Right cardiac atrium (tissue), 5 donors: ENCODE measurements around the gene NIT2. TPM values are rescaled to one million over a fixed set of nuclear protein-coding genes. Genes with fewer than 3 reads are reported as not detected.
"Not testable (repeated sequence)": the region's sequence is repeated elsewhere in the genome, so short reads cannot be mapped to it uniquely, and the experiment has no call there.

Experiments used
- ATAC-seq, 2 donors: fragments of 200-7000 bp; cut with Tn5 transposase; one replicate each; pipeline versions ENCODE4 v1.8.0 to v1.9.1; 2020; ENCODE audit warnings: moderate library complexity in 2 of 2, mild to moderate bottlenecking in 1 of 2
- DNase-seq, 3 donors: peaks; one replicate each; pipeline ENCODE4 v3.0.0-alpha.2; 2020
- H3K27ac ChIP-seq: one replicate; pipeline ENCODE4 v1.5.1; 2013; ENCODE audit warnings: mild to moderate bottlenecking, low read length, control low read depth, moderate library complexity
- H3K27me3 ChIP-seq: one replicate; pipeline ENCODE4 v1.6.1; 2013; ENCODE audit not compliant: control insufficient read depth, insufficient read depth
- H3K4me1 ChIP-seq: one replicate; pipeline ENCODE4 v1.6.1; 2013; ENCODE audit warnings: low read length; ENCODE audit not compliant: control insufficient read depth, insufficient read depth
- H3K4me3 ChIP-seq: one replicate; pipeline ENCODE4 v1.5.1; 2013; ENCODE audit warnings: low read length, control low read depth
- H3K9me3 ChIP-seq: one replicate; pipeline ENCODE4 v1.6.1; 2013; ENCODE audit warnings: low read length; ENCODE audit not compliant: control insufficient read depth
- WGBS: extraction: QIAGEN DNeasy Blood & Tissue Kit; methylation state at CpG from one replicate; pipeline ENCODE4 v1.1.7; 2013; 5-methylcytosine and 5-hydroxymethylcytosine counted together
- intact Hi-C, 4 donors: fragments of 100-400 bp; cut with DNase I; formaldehyde crosslinking; loops; one replicate each; pipeline versions ENCODE4 v1.11.0 to v1.14.0; 2022 to 2023
- polyA plus RNA-seq: library from polyadenylated mRNA; stranded (reverse); fragments of 200-250 nt; gene quantifications from one replicate; pipeline ENCODE4 v1.2.3, GENCODE V29; 2013
- total RNA-seq, 4 donors: library from RNA; stranded (reverse); fragmentation: NEBNext Ultra II Directional; extraction: Animal tissue kit (Norgen Biotek cat#: 25700); gene quantifications; one replicate each; pipeline ENCODE4 v1.2.1, GENCODE V29; 2021
- donor health status: healthy with polysubstance abuse.
- donor health status: DM: no; HTN: yes; CAD: no.
- donor health status: DM: no; HTN: no; CAD: no.
- donor health status: DM: no; HTN: yes; CAD: no; lungs with severe emphysema.
- donor health status: DM: yes; HTN: yes; CAD: no.

NIT2 gene
- total and polyA plus RNA-seq, 5 donors: 26.9 to 44.3 (median 32.6) TPM

GRCh38 chr3:100317912-100318311 is 16.6 kb upstream of the NIT2 start:
- DNase-seq: no peak
- intact Hi-C loops: loop anchor here in 3 of 4 donors (5.0 to 10.0 kb wide), 2 partner anchors 274 to 277 kb away; no protein-coding TSS in a partner anchor

DNA sequence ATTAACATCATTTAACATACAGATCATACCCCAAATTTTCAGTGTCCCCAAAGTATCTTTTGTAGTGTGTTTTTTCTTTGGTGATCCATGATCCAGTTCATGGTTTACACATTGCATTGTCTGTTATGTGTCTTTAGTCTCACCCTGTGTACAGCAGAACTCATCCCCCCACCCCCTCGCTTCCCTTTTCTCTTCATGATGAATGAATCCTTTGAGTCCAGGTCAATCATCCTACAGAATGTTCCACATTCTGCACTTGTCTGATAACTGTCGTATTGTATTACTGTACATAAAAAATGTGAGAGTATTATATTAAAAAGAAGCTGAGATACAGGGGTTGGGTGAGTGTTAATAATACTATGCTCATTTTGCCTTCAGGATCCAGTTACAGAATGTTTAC is 14.6 kb upstream of the NIT2 start:
- Histone ChIP-seq H3K27ac (no peak overlapping the region), H3K4me3 (no peak overlapping the region), H3K9me3 (no peaks in the 10 kb centered on the region), H3K4me1 (no peaks in the 10 kb centered on the region), H3K27me3 (no peaks in the 10 kb centered on the region)
- ATAC-seq (no peak), DNase-seq (no peak)
- 87% methylated on average over 2 of the region's 2 CpGs for WGBS
- intact Hi-C loops: loop anchor here in 3 of 4 donors (5.0 to 10.0 kb wide), 2 partner anchors 272 to 275 kb away; no protein-coding TSS in a partner anchor

More at GRCh38 chr3:100317912-100318311, 16.6 kb upstream of the NIT2 start:
- 62% methylated on average over 2 of the region's 2 CpGs for WGBS
- no peaks in the 10 kb centered on the region for H3K27me3 ChIP-seq
- no peak for ATAC-seq
- H3K27ac ChIP-seq: no peak overlapping the region
- H3K4me3 ChIP-seq: no peak overlapping the region
- no peaks in the 10 kb centered on the region for H3K9me3 ChIP-seq
- H3K4me1 ChIP-seq: no peaks in the 10 kb centered on the region

DNA sequence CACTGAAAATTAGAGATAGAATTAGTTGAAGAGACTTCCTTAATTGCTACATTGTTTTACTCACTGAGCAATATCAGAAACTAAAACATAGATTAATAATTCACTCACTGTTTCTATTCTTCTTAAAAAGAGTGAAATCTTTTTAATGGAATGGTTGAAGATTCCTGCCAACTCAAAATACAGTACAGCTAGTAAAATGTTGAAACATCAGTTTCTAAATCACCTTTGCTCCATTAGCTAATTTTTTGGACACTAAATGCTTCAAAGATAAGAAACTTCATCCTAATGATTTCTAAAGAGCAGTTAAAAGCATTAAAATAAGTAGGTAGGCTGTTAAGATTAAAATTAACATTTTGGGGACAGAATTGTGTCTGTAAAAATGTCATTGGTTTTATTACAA is 10.5 kb upstream of the NIT2 start:
- ATAC-seq: no peak
- intact Hi-C loops: no loop called here
- Histone ChIP-seq H3K9me3 (no peaks in the 10 kb centered on the region), H3K27me3 (no peaks in the 10 kb centered on the region), H3K27ac (no peak overlapping the region), H3K4me1 (no peaks in the 10 kb centered on the region), H3K4me3 (no peak overlapping the region)
- DNase-seq: no peak

GRCh38 chr3:100325827-100326226 is 8.7 kb upstream of the NIT2 start:
- DNase-seq (no peak), ATAC-seq (no peak)
- no peak overlapping the region for H3K4me3 ChIP-seq
- H3K4me1 ChIP-seq: no peaks in the 10 kb centered on the region
- no peak overlapping the region for H3K27ac ChIP-seq
- no peaks in the 10 kb centered on the region for H3K27me3 ChIP-seq
- intact Hi-C loops: no loop called here
- H3K9me3 ChIP-seq: no peaks in the 10 kb centered on the region

- not testable (repeated sequence) for H3K27ac ChIP-seq, H3K4me1 ChIP-seq
- over 99% methylated on average over 5 of the region's 5 CpGs for WGBS
These were observed 7.2 kb upstream of the NIT2 start for GRCh38 chr3:100327377-100327776.

DNA sequence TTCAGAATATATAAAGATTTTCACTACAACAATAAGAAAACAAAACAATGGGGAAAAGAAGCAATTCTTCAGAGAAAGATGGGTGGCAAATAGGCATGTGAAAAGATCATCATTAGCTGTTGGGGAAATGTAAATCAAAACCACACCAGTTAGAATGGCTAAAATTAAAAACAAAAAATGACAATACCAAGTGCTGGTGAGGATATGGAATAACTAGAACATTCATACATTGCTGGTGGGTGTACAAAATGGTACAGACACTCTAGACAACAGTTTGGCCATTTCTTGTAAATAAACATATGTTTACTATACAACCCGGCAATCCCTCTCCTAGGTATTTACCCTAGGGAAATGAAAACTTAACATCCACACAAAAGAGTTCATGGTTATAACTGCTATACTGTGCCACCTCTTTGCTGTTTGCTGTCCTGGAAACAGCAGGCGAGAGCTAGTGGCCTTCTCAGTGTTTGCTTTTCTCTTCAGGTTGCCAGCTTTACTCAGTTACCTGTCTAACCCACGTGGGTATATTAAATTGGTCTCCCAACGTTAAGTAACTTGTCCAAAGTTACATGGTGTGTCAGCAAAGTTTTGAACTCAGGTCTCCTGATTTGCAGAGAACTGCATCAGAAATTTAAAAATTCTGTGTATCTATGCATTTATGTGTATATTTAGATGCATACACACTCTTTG is 4.6 kb upstream of the NIT2 start:
- DNase-seq: no peak
- no peak overlapping the region for H3K4me3 ChIP-seq
- no peak overlapping the region for H3K27ac ChIP-seq
- intact Hi-C loops: loop anchor here in 1 of 4 donors (10.0 kb wide), 1 partner anchor 255 kb away; no protein-coding TSS in a partner anchor
- H3K4me1 ChIP-seq: no peaks in the 10 kb centered on the region
- WGBS: 86% methylated on average over 4 of the region's 4 CpGs
- H3K9me3 ChIP-seq: no peaks in the 10 kb centered on the region
- no peak for ATAC-seq
- H3K27me3 ChIP-seq: no peaks in the 10 kb centered on the region

More at GRCh38 chr3:100327377-100327776, 7.2 kb upstream of the NIT2 start:
- intact Hi-C loops, DNase-seq, ATAC-seq, H3K4me3 ChIP-seq, H3K27me3 ChIP-seq, H3K9me3 ChIP-seq: not testable (repeated sequence)

DNA sequence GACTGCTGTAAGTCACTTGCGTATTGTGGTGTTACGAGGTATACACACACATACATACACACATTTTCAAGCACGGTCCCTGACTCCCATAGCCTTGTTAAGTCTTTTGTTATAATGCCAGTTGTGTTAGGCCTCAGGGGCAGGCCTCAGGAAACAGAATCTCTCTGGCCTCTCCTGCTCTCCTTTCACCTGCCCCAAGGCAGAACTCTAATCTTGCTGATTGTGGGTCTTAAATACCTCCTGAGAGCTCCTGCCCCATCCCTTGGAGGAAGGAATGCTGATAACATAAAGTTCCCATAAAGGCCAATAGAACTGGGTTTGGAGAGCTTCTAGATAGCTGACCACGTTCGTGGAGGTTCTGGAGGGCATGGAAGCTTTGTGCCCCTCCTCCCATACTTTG is 3.9 kb upstream of the NIT2 start:
- ATAC-seq (no peak), DNase-seq (no peak)
- H3K4me3 ChIP-seq: no peak overlapping the region
- WGBS: 88% methylated on average over 5 of the region's 5 CpGs
- peaks cover 4% of the 10 kb centered on the region for H3K4me1 ChIP-seq
- H3K27ac ChIP-seq: no peak overlapping the region
- intact Hi-C loops: loop anchor here in 1 of 4 donors (10.0 kb wide), 1 partner anchor 254 kb away; no protein-coding TSS in a partner anchor
- no peaks in the 10 kb centered on the region for H3K27me3 ChIP-seq
- no peaks in the 10 kb centered on the region for H3K9me3 ChIP-seq

DNA sequence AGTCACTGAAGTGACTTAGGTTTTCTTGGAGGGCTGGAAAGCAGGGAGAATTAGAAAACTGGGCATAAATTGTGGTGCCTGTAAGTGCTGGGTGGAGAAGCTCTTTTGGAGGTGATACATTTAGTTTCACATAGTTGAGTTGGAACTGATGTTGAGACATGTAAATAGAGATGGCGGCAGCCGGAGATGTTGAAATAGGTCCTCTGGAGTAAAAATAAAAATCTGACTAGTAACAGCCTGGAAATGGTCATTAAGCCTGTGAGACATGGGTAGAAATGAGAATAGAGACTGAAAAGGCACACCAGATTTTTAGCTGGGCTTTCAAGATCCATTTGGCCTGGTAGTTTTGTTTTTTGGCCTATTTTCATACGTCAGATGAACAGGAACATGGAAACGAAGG is 2.9 kb upstream of the NIT2 start:
- Histone ChIP-seq H3K27ac (no peak overlapping the region), H3K4me1 (peaks cover 4% of the 10 kb centered on the region), H3K27me3 (no peaks in the 10 kb centered on the region), H3K9me3 (no peaks in the 10 kb centered on the region), H3K4me3 (no peak overlapping the region)
- ATAC-seq (no peak), DNase-seq (no peak)
- intact Hi-C loops: loop anchor here in 1 of 4 donors (10.0 kb wide), 1 partner anchor 253 kb away; no protein-coding TSS in a partner anchor
- WGBS: 92% methylated on average over 4 of the region's 4 CpGs

DNA sequence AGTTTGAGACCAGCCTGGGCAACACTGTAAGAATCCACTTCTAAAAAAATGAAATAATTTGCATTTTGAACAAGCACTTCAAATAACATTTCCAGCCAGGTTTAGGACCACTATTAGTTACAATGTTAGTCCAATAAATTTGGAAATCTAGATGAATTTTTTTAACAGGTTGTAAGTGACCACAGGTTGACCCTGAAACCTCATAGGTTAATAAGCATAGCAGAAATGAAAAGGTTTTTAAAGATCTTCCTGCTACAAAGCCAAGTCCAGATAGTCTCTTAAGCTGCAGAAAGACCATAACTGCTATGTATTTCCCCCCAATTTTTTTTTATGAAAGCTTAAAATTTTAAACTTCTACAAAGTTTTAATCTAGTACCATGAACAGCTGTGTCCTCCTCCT is 1.5 kb upstream of the NIT2 start:
- DNase-seq: no peak
- H3K27me3 ChIP-seq: no peaks in the 10 kb centered on the region
- peaks cover 4% of the 10 kb centered on the region for H3K4me1 ChIP-seq
- no peak overlapping the region for H3K4me3 ChIP-seq
- ATAC-seq: no peak
- no peaks in the 10 kb centered on the region for H3K9me3 ChIP-seq
- intact Hi-C loops: loop anchor here in 1 of 4 donors (10.0 kb wide), 1 partner anchor 252 kb away; no protein-coding TSS in a partner anchor
- H3K27ac ChIP-seq: no peak overlapping the region

DNA sequence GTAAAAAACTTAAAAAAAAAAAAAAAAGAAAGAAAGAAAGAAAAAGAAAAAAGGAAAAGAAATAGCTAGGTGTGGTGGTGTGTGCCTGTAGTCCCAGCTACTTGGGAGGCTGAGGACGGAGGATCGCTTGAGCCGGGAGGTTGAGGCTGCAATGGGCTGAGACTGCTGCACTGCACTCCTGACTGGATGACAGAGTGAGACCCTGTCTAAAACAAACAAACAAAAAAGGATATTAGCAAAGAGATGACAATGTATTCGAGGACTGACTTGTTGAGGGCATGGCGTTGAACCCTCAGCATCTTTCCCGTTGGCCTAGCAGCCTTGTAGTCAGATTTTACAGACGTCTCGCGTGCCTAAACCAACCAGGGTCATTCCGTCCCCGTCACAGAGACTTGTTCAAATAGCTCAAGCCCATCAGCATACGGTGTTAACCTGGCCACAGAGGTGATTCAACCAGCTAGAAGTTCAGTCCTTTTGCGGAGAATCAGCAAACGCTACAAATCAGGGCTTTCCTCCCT is 528 bp upstream of the NIT2 start:
- Histone ChIP-seq H3K9me3 (no peaks in the 10 kb centered on the region), H3K27me3 (no peaks in the 10 kb centered on the region), H3K27ac (peak overlapping the region; percentile 28), H3K4me1 (peaks cover 4% of the 10 kb centered on the region), H3K4me3 (peak overlapping the region; percentile 84)
- DNase-seq (no peak), ATAC-seq (peak; percentile 3 to 18)
- 41% methylated on average over 14 of the region's 14 CpGs for WGBS
- intact Hi-C loops: loop anchor here in 1 of 4 donors (10.0 kb wide), 1 partner anchor 251 kb away; no protein-coding TSS in a partner anchor

DNA sequence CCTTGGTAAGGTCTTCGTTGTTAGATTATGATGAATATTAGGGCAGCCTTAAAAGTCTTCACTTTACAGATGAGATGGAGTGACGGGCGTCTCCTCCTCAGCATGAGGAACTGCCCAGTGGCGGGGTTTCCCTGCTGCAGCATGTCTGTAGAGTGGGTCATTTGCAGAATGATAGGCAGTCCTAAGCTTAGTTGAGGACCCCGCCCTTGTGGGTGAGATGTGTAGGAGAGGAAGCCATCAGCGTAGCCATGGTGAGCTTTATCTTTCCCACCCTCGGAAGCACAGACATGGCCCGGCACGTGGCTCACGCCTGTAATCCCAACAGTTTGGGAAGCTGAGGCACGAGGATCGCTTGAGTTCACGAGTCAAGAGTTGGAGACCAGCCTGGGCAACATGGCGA is 877 bp downstream of the NIT2 start:
- WGBS: 61% methylated on average over 14 of the region's 14 CpGs
- ATAC-seq (peak; percentile 36 to 57), DNase-seq (peak in 2 of 3 donors; percentile 23 to 57)
- peaks cover 4% of the 10 kb centered on the region for H3K4me1 ChIP-seq
- H3K9me3 ChIP-seq: no peaks in the 10 kb centered on the region
- no peaks in the 10 kb centered on the region for H3K27me3 ChIP-seq
- H3K4me3 ChIP-seq: peak overlapping the region; percentile 84
- intact Hi-C loops: loop anchor here in 1 of 4 donors (10.0 kb wide), 1 partner anchor 249 kb away; no protein-coding TSS in a partner anchor
- no peak overlapping the region for H3K27ac ChIP-seq
